ENCODE data around the gene ABCA3.

Gene ABCA3

GRCh38 chr16:2297506-2297860 lies 43.0 kb downstream of the ABCA3 start:
- TF ChIP-seq POLR2AphosphoS5 (IDR thresholded peaks at IDR 0.05; ENCODE audit: low read depth, low read length) (no peak), TAF1 (IDR thresholded peaks at IDR 0.05; ENCODE audit: borderline replicate concordance, insufficient read depth, low read length) (no peak)

DNA sequence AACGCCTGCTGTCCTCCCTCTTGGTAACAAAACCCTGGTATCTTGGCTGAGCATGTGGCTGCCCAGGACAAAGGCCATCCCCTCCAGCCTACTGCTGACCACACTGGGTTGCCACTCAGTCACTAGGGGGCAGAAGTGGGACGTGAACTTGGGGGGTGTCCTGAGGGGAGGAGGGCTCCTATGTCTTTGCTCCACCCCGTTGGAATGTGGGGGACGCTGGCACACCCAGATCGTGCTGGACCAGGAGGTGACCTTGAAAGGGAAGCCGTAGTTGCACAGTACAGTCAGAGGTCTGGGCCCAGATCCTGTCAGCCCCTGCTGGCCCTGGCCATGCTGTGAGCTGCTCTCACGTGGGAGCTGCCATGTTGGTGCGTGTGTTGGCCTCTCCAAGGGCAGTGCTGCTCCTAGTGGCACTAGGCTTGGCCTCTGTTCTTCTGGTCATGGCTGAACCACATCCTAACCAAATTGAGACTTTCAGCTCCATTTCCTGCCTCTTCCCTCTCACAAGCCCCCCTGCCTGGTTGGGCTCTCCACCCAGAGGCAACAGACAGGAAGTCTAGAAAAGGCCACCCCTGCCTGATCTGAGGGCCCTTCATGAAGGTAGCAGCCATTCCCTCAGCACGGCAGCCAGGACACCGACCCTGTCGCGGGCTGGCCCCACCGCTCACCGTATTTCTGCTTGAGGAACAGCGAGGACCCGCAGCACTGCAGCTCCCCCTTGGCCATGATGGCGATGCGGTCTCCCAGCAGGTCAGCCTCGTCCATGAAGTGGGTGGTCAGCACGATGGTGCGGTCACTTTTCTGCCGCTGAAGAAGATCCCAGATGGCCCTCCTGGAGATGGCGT lies 43.6 kb downstream of the ABCA3 start:
- TF ChIP-seq FOXP2 (optimal IDR thresholded peaks at IDR 0.05; ENCODE audit: borderline replicate concordance, extremely low read depth, extremely low read length, insufficient read depth) (no peak), POLR2AphosphoS5 (IDR thresholded peaks at IDR 0.05; ENCODE audit: low read depth, low read length) (no peak), REST (IDR thresholded peaks at IDR 0.05; ENCODE audit: insufficient read depth in 1 of 2, low read depth in 2 of 2, low read length in 2 of 2) (no peak), SIN3A (IDR thresholded peaks at IDR 0.05; ENCODE audit: borderline replicate concordance, insufficient read depth, low read length) (no peak), TAF1 (IDR thresholded peaks at IDR 0.05; ENCODE audit: borderline replicate concordance, insufficient read depth, low read length) (no peak)

- TF ChIP-seq POLR2AphosphoS5 (IDR thresholded peaks at IDR 0.05; ENCODE audit: low read depth, low read length) (no peak), REST (IDR thresholded peaks at IDR 0.05; ENCODE audit: insufficient read depth in 1 of 2, low read depth in 2 of 2, low read length in 2 of 2) (no peak), TAF1 (IDR thresholded peaks at IDR 0.05; ENCODE audit: borderline replicate concordance, insufficient read depth, low read length) (no peak), SIN3A (IDR thresholded peaks at IDR 0.05; ENCODE audit: borderline replicate concordance, insufficient read depth, low read length) (no peak), FOXP2 (optimal IDR thresholded peaks at IDR 0.05; ENCODE audit: borderline replicate concordance, extremely low read depth, extremely low read length, insufficient read depth) (no peak)
These were observed 45.3 kb downstream of the ABCA3 start for GRCh38 chr16:2295056-2295798.

DNA sequence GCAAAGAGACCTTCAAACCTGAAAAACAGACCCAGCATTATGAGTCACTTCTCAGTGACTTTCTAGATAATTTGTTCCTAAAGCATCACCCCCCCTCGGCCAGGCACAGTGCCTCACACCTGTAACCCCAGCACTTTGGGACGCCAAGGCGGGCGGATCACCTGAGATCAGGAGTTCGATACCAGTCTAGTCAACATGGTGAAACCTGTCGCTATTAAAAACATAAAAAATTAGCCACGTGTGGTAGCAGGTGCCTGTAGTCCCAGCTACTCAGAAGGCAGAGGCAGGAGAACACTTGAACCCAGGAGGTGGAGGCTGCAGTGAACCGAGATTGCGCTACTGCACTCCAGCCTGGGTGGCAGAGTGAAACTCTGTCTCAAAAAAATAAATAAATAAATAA lies 48.3 kb downstream of the ABCA3 start:
- TF ChIP-seq POLR2AphosphoS5 (IDR thresholded peaks at IDR 0.05; ENCODE audit: low read depth, low read length) = no peak
- TF ChIP-seq TAF1 (IDR thresholded peaks at IDR 0.05; ENCODE audit: borderline replicate concordance, insufficient read depth, low read length) = no peak
- no peak for TF ChIP-seq SIN3A (IDR thresholded peaks at IDR 0.05; ENCODE audit: borderline replicate concordance, insufficient read depth, low read length)
- TF ChIP-seq REST (IDR thresholded peaks at IDR 0.05; ENCODE audit: insufficient read depth in 1 of 2, low read depth in 2 of 2, low read length in 2 of 2) = no peak
- TF ChIP-seq FOXP2 (optimal IDR thresholded peaks at IDR 0.05; ENCODE audit: borderline replicate concordance, extremely low read depth, extremely low read length, insufficient read depth) = no peak

GRCh38 chr16:2289282-2289681 lies 51.2 kb downstream of the ABCA3 start:
- TF ChIP-seq TAF1 (IDR thresholded peaks at IDR 0.05; ENCODE audit: borderline replicate concordance, insufficient read depth, low read length) (no peak), REST (IDR thresholded peaks at IDR 0.05; ENCODE audit: insufficient read depth in 1 of 2, low read depth in 2 of 2, low read length in 2 of 2) (no peak), POLR2AphosphoS5 (IDR thresholded peaks at IDR 0.05; ENCODE audit: low read depth, low read length) (no peak), SIN3A (IDR thresholded peaks at IDR 0.05; ENCODE audit: borderline replicate concordance, insufficient read depth, low read length) (no peak), FOXP2 (optimal IDR thresholded peaks at IDR 0.05; ENCODE audit: borderline replicate concordance, extremely low read depth, extremely low read length, insufficient read depth) (no peak)
